Body of pancreas (tissue), 4 donors: ENCODE data around the gene S100A9. TPM values are rescaled to one million over a fixed set of nuclear protein-coding genes. Genes with fewer than 3 reads are reported as not detected.
A peak's percentile ranks its signal among the peaks of the same experiment; 100 is the strongest.

Experiments used
- ATAC-seq: fragments of 150-250 bp; one replicate; pipeline ENCODE4 v1.9.1; 2016
- DNase-seq, 4 donors: peaks; one replicate each; pipeline ENCODE4 v3.0.0-alpha.2; 2019
- H3K27ac ChIP-seq, 4 donors: fragments of 200-600 bp; sonication (generic); 1 replicate in 3 of 4; 2 replicates in 1 of 4; pipeline versions ENCODE4 v1.5.1 to v1.6.1; 2016 to 2019; ENCODE audit warnings: mild to moderate bottlenecking in 1 of 4, mixed read lengths in 1 of 4, moderate library complexity in 1 of 4
- H3K27me3 ChIP-seq, 2 donors: fragments of 200-600 bp; sonication (generic); one replicate each; pipeline ENCODE4 v1.6.0; 2016; ENCODE audit warnings: mild to moderate bottlenecking in 1 of 2
- H3K36me3 ChIP-seq, 2 donors: fragments of 200-600 bp; sonication (generic); replicated peaks in 1 of 2; 2 replicates each; pipeline ENCODE4 v1.5.1; 2016; ENCODE audit warnings: low read depth in 2 of 2; ENCODE audit not compliant: insufficient read depth in 1 of 2
- H3K4me1 ChIP-seq: fragments of 200-600 bp; sonication (generic); one replicate; pipeline ENCODE4 v1.6.0; 2016
- H3K4me3 ChIP-seq, 2 donors: fragments of 200-600 bp; sonication (generic); 1 replicate in 1 of 2; 2 replicates in 1 of 2; pipeline ENCODE4 v1.5.1; 2016 to 2019
- H3K9me3 ChIP-seq, 3 donors: fragments of 200-600 bp; sonication (generic); 1 replicate in 2 of 3; 2 replicates in 1 of 3; pipeline ENCODE4 v1.5.1; 2016
- POLR2A ChIP-seq, 3 donors: fragments of 450-650 bp; IDR thresholded peaks; one replicate each; pipeline ENCODE4 v1.6.1; 2016; ENCODE audit warnings: antibody characterized with exemption in 3 of 3, mild to moderate bottlenecking in 2 of 3
- WGBS, 2 donors: methylation state at CpG; one replicate each; pipeline ENCODE4 v1.1.5; 2017; 5-methylcytosine and 5-hydroxymethylcytosine counted together
- intact Hi-C: fragments of 100-400 bp; cut with DNase I; formaldehyde crosslinking; loops from one replicate; pipeline ENCODE4 v1.15.1; 2023
- total RNA-seq, 2 donors: library from RNA; depleted of rRNA; stranded (reverse); fragments of >200 nt; gene quantifications; one replicate each; pipeline ENCODE4 v1.1.0, GENCODE V29; 2016
- TF ChIP-seq, protein P1 (sequence below), 7 experiments: fragments of 450-650 bp in 4 of 7; fragments of 200-600 bp in 3 of 7; sonication (generic) in 3 of 7; IDR thresholded peaks; one replicate each; pipeline ENCODE4 v1.5.1; 2016 to 2019; ENCODE audit warnings: antibody characterized with exemption in 7 of 7

Gene S100A9
- total RNA-seq, 2 donors from 2014 or later: 19.5 to 43.2 TPM

DNA sequence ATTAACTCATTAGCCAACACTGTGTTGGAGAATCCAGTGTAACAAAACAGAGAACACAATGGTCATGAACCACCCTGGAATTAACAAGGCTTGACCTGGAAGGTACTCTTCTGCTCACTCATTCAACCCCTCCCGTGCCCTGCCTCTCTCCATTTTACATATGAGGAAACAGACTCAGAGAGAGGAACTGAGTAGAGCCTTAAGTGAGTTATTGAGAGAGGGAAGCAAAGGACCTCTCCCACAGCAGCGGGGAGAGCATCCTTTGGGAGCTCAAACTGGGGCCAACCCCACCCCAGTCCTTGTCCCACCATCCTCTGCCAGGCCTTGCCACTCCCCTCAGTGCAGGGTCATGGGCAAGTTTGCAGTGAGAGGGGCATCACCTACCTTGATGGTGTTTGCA lies 16.4 kb downstream of the S100A9 start:
- no peak for ATAC-seq
- Histone ChIP-seq H3K27me3 (no peaks in the 10 kb centered on the region), H3K27ac (no peak overlapping the region), H3K4me1 (no peaks in the 10 kb centered on the region), H3K9me3 (no peaks in the 10 kb centered on the region), H3K36me3 (no peaks in the 10 kb centered on the region), H3K4me3 (no peak overlapping the region)
- 52 to 73% methylated on average over 1 to 2 of the region's 2 CpGs for WGBS, 2 donors
- no peak for DNase-seq
- TF ChIP-seq POLR2A (IDR thresholded peaks at IDR 0.05): no peak
- intact Hi-C loops: no loop called here

DNA sequence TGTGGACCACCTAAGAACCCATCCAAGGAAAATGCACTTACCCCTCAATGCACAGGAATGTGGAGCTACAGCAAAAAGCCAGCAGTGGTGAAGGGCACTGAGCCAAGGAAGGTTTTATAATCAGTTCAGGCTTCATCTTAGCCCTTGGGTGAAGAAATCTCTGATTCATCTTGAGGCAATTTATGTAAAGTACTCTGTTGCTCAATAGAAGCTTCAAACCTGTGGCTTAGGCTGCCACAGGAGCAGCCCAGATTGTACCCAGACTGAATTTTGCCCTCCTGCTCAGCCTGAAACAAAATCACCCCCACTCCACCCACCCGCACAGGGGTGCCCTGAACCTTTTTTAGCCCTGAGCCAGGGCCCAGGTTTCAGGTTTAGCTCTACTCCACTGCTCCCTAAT lies 17.9 kb downstream of the S100A9 start, which contains the start of gene S100A12:
Gene S100A12, minus strand, starts transcription at position 111 of the 400 bp plus-strand sequence. CDS start 1,029 bp downstream, outside the sequence.
- TF ChIP-seq, protein P1, sequence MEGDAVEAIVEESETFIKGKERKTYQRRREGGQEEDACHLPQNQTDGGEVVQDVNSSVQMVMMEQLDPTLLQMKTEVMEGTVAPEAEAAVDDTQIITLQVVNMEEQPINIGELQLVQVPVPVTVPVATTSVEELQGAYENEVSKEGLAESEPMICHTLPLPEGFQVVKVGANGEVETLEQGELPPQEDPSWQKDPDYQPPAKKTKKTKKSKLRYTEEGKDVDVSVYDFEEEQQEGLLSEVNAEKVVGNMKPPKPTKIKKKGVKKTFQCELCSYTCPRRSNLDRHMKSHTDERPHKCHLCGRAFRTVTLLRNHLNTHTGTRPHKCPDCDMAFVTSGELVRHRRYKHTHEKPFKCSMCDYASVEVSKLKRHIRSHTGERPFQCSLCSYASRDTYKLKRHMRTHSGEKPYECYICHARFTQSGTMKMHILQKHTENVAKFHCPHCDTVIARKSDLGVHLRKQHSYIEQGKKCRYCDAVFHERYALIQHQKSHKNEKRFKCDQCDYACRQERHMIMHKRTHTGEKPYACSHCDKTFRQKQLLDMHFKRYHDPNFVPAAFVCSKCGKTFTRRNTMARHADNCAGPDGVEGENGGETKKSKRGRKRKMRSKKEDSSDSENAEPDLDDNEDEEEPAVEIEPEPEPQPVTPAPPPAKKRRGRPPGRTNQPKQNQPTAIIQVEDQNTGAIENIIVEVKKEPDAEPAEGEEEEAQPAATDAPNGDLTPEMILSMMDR (IDR thresholded peaks at IDR 0.05): no peak
- H3K4me3 ChIP-seq: no peak within 1 kb of the TSS
- H3K27ac ChIP-seq: no peak within 1 kb of the TSS
- no peaks in the 10 kb centered on the region for H3K27me3 ChIP-seq
- intact Hi-C loops: no loop called here
- DNase-seq (peak in 1 of 4 donors; percentile 21), ATAC-seq (no peak)
- peaks cover 0 to under 1% (median 0%) of the 10 kb centered on the region in 3 donors for H3K9me3 ChIP-seq
- no peaks in the 10 kb centered on the region for H3K36me3 ChIP-seq
- 81 to 83% methylated on average over 1 of the region's 1 CpG for WGBS, 2 donors
- no peaks in the 10 kb centered on the region for H3K4me1 ChIP-seq

DNA sequence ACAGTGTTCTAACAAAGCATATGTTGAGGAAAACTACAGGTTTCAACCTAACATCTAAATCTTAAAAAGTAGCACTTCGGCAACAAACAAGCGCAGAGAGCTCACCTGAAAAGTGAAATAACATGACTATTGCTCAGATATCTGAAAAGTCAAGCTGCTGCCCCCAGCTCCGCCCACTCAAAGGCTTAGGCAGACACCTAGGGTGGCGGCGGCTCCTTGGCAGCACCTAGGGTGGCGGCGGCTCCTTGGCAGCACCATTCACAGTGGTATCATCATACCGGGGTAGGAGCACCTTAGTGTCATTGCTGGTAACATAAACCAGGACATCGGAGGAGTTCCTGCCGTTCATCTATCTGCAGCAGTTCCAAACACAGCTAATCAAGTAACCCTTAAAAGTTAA lies 21.9 kb downstream of the S100A9 start:
- WGBS, 2 donors: 77 to 78% methylated on average over 10 of the region's 10 CpGs
- intact Hi-C loops: no loop called here

DNA sequence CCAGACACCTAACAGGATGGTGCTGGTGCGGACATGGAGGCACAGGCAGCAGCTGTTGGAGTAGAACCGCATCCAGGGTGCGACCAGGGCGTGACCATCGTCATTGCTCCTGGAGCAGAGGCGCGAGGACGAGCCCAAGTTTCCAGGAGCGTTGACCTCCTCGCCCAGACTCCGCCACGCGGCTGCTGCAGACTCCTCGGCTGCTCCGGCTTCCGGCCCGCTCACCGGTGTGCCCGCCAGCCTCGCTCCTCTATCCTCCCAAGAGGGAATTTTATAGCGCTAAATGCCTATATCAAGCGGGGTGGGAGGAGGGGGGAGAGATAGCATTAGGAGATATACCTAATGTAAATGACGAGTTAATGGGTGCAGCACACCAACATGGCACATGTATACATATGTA lies 23.1 kb downstream of the S100A9 start:
- H3K4me1 ChIP-seq: no peaks in the 10 kb centered on the region
- peaks cover 0 to 3% (median 0%) of the 10 kb centered on the region in 3 donors for H3K9me3 ChIP-seq
- intact Hi-C loops: no loop called here
- no peak overlapping the region for H3K27ac ChIP-seq
- no peak for TF ChIP-seq POLR2A (IDR thresholded peaks at IDR 0.05)
- TF ChIP-seq, protein P1 (IDR thresholded peaks at IDR 0.05): no peak
- H3K27me3 ChIP-seq: no peaks in the 10 kb centered on the region
- ATAC-seq (no peak), DNase-seq (no peak)
- H3K36me3 ChIP-seq: no peaks in the 10 kb centered on the region
- H3K4me3 ChIP-seq: no peak overlapping the region
- WGBS, 2 donors: 88 to 89% methylated on average over 23 of the region's 23 CpGs

More for the DNA sequence above, 21.9 kb downstream of the S100A9 start:
- peaks cover 0 to 3% (median 0%) of the 10 kb centered on the region in 3 donors for H3K9me3 ChIP-seq
- ATAC-seq (no peak), DNase-seq (no peak)
- H3K4me3 ChIP-seq: no peak overlapping the region
- no peaks in the 10 kb centered on the region for H3K27me3 ChIP-seq
- no peaks in the 10 kb centered on the region for H3K4me1 ChIP-seq
- no peaks in the 10 kb centered on the region for H3K36me3 ChIP-seq
- no peak for TF ChIP-seq POLR2A (IDR thresholded peaks at IDR 0.05)
- TF ChIP-seq, protein P1 (IDR thresholded peaks at IDR 0.05): no peak
- no peak overlapping the region for H3K27ac ChIP-seq

DNA sequence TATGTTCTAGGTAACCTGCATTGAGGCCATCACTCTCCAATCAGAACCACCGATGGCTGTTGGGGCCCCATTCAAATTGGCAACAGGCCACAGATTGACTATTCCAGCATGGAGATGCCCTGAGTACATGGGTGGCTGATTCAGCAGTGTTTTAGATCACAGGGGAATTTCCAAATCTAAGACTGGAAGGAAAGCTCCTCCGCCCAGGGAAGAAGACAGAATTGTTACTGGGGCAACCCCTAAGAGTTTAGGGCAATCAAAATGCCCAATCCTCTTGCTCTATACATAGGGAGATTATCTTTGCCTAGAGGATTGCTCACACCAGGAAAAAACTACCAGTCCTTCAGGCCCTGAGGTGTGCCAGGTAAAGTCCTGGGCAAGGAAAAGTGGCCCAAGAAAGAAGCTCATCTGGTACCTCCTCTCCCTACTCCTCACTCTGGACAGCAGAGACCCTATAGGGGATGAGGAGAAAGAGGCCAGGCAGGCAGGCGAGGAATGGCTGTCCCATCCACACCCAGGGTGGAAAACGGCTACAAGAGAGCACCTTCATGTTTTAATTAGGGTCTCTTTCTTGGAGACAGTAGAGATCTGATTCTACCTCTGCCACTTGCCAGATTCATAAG lies 27.4 kb downstream of the S100A9 start:
- TF ChIP-seq, protein P1 (IDR thresholded peaks at IDR 0.05): no peak
- TF ChIP-seq POLR2A (IDR thresholded peaks at IDR 0.05): no peak
- Histone ChIP-seq H3K9me3 (peaks cover 0 to 3% (median 0%) of the 10 kb centered on the region in 3 donors), H3K4me1 (no peaks in the 10 kb centered on the region), H3K27ac (no peak overlapping the region), H3K4me3 (no peak overlapping the region), H3K27me3 (no peaks in the 10 kb centered on the region), H3K36me3 (no peaks in the 10 kb centered on the region)
- WGBS, 2 donors: 57 to 65% methylated on average over 3 to 4 of the region's 4 CpGs
- intact Hi-C loops: no loop called here
- no peak for DNase-seq
- no peak for ATAC-seq
